H1 (cell line): ENCODE measurements around the gene COASY. TPM values are rescaled to one million over a fixed set of nuclear protein-coding genes. Genes with fewer than 3 reads are reported as not detected.

ENCODE experiments used
- CTCF ChIA-PET: fragments of 300-600 bp; sonication (Branson Sonifier 250); formaldehyde crosslinking; loops from one replicate; lab custom pipeline; 2021; ENCODE audit not compliant: partially characterized antibody; lab: Charles Lee
- POLR2A ChIA-PET: fragments of 300-600 bp; sonication (Branson Sonifier 250); formaldehyde crosslinking; loops from one replicate; lab custom pipeline; 2021; ENCODE audit warnings: inconsistent platforms; ENCODE audit not compliant: partially characterized antibody; lab: Charles Lee
- DNase-seq, 2 experiments: peaks; one replicate each; pipeline versions ENCODE4 v3.0.0 to v3.0.0-alpha.2; 2010 to 2022; ENCODE audit warnings: low spot score in 2 of 2, low read depth in 1 of 2, mixed read lengths in 1 of 2
- FAIRE-seq: peaks from 2 replicates; lab custom pipeline; 2011; peaks lifted over from hg19 to GRCh38; lab: Jason Lieb, UNC
- H2AFZ ChIP-seq: 2 replicates; pipeline ENCODE4 v1.8.1; 2012; ENCODE audit warnings: low read length, inconsistent platforms
- H2AK5ac ChIP-seq: 2 replicates; pipeline ENCODE4 v1.6.1; 2013; ENCODE audit warnings: low read depth, low read length
- H2BK120ac ChIP-seq: replicated peaks from 2 replicates; pipeline ENCODE3; 2013; ENCODE audit warnings: low read depth, low read length, inconsistent platforms
- H2BK12ac ChIP-seq: 2 replicates; pipeline ENCODE4 v1.6.1; 2013; ENCODE audit warnings: low read depth, low read length
- H2BK15ac ChIP-seq: 2 replicates; pipeline ENCODE4 v1.6.1; 2013; ENCODE audit warnings: low read length
- H2BK20ac ChIP-seq: 2 replicates; pipeline ENCODE4 v1.6.1; 2013; ENCODE audit warnings: low read length
- H2BK5ac ChIP-seq: 2 replicates; pipeline ENCODE4 v1.6.1; 2013; ENCODE audit warnings: low read depth, low read length
- H3K14ac ChIP-seq: 2 replicates; pipeline ENCODE4 v1.6.1; 2013; ENCODE audit warnings: inconsistent platforms; ENCODE audit not compliant: insufficient read length
- H3K18ac ChIP-seq: 2 replicates; pipeline ENCODE4 v1.6.1; 2013; ENCODE audit warnings: low read length; ENCODE audit errors: extremely low read depth
- H3K23ac ChIP-seq: 2 replicates; pipeline ENCODE4 v1.6.1; 2013; ENCODE audit warnings: inconsistent platforms; ENCODE audit not compliant: insufficient read length
- H3K23me2 ChIP-seq: 2 replicates; pipeline ENCODE4 v1.6.1; 2013; ENCODE audit warnings: low read depth, low read length
- H3K27ac ChIP-seq: 2 replicates; pipeline ENCODE4 v1.6.1; 2011; ENCODE audit warnings: low read depth, low read length, inconsistent platforms
- H3K27me3 ChIP-seq, 4 experiments: replicated peaks in 1 of 4; 1 replicate in 1 of 4; 2 replicates in 3 of 4; pipeline versions ENCODE4 v1.6.1 to v1.8.1; 2011 to 2013; ENCODE audit warnings: low read length in 3 of 4, mild to moderate bottlenecking in 3 of 4, inconsistent platforms in 2 of 4, mixed read lengths in 2 of 4, moderate library complexity in 1 of 4; ENCODE audit not compliant: control insufficient read depth in 3 of 4, insufficient read depth in 3 of 4; ENCODE audit errors: extremely low read depth in 1 of 4
- H3K36me3 ChIP-seq, 4 experiments: 2 replicates each; pipeline versions ENCODE4 v1.6.1 to v1.8.1; 2011 to 2013; ENCODE audit warnings: mild to moderate bottlenecking in 4 of 4, low read length in 3 of 4, moderate library complexity in 2 of 4, control low read depth in 1 of 4, inconsistent platforms in 1 of 4; ENCODE audit not compliant: insufficient read depth in 4 of 4, control insufficient read depth in 2 of 4
- H3K4ac ChIP-seq: replicated peaks from 2 replicates; pipeline ENCODE3; 2013; ENCODE audit warnings: low read length, low read depth, mixed read lengths, inconsistent platforms; ENCODE audit not compliant: insufficient read length
- H3K4me1 ChIP-seq, 4 experiments: replicated peaks in 1 of 4; 1 replicate in 1 of 4; 2 replicates in 3 of 4; pipeline versions ENCODE4 v1.6.1 to v1.8.1; 2011 to 2013; ENCODE audit warnings: low read length in 3 of 4, inconsistent platforms in 2 of 4, mixed read lengths in 1 of 4; ENCODE audit not compliant: insufficient read depth in 4 of 4, control insufficient read depth in 3 of 4
- H3K4me2 ChIP-seq, 2 experiments: 2 replicates each; pipeline versions ENCODE4 v1.6.1 to v1.8.1; 2011 to 2013; ENCODE audit warnings: low read depth in 2 of 2, low read length in 2 of 2, control low read depth in 1 of 2, inconsistent platforms in 1 of 2, mild to moderate bottlenecking in 1 of 2; ENCODE audit not compliant: insufficient read depth in 1 of 2
- H3K4me3 ChIP-seq, 4 experiments: fragments of 200-600, 300-600 bp in 1 of 4; sonication (generic), shearing (Covaris generic), sonication (Bioruptor Twin) in 1 of 4; 2 replicates each; pipeline versions ENCODE4 v1.5.1 to v1.8.1; 2011 to 2016; ENCODE audit warnings: low read length in 4 of 4, low read depth in 3 of 4, control low read depth in 2 of 4, inconsistent platforms in 2 of 4, mild to moderate bottlenecking in 2 of 4, mixed read lengths in 1 of 4, moderate library complexity in 1 of 4; ENCODE audit not compliant: insufficient read depth in 2 of 4; ENCODE audit errors: extremely low read depth in 1 of 4
- H3K56ac ChIP-seq: replicated peaks from 2 replicates; pipeline ENCODE3; 2013; ENCODE audit warnings: low read depth, mild to moderate bottlenecking, mixed read lengths, low read length, inconsistent platforms; ENCODE audit not compliant: insufficient read length
- H3K79me1 ChIP-seq: 2 replicates; pipeline ENCODE4 v1.6.1; 2013; ENCODE audit warnings: low read depth, low read length, control low read depth
- H3K79me2 ChIP-seq, 2 experiments: 2 replicates each; pipeline versions ENCODE4 v1.6.1 to v1.8.1; 2012 to 2013; ENCODE audit warnings: low read length in 2 of 2, mild to moderate bottlenecking in 2 of 2, inconsistent platforms in 1 of 2; ENCODE audit not compliant: insufficient read depth in 2 of 2, control insufficient read depth in 1 of 2
- H3K9ac ChIP-seq, 4 experiments: replicated peaks in 1 of 4; 1 replicate in 1 of 4; 2 replicates in 3 of 4; pipeline versions ENCODE4 v1.6.1 to v1.8.1; 2011 to 2013; ENCODE audit warnings: low read depth in 3 of 4, low read length in 3 of 4, control low read depth in 2 of 4, mild to moderate bottlenecking in 2 of 4, moderate library complexity in 2 of 4, inconsistent platforms in 1 of 4; ENCODE audit errors: extremely low read depth in 1 of 4
- H3K9me3 ChIP-seq, 2 experiments: 2 replicates each; pipeline versions ENCODE4 v1.6.1 to v1.8.1; 2012 to 2013; ENCODE audit warnings: mild to moderate bottlenecking in 2 of 2, moderate library complexity in 2 of 2, control low read depth in 1 of 2, inconsistent platforms in 1 of 2, low read depth in 1 of 2, low read length in 1 of 2, mixed read lengths in 1 of 2; ENCODE audit not compliant: insufficient read depth in 2 of 2
- H4K20me1 ChIP-seq, 2 experiments: replicated peaks in 1 of 2; 2 replicates each; pipeline versions ENCODE3 to v1.8.1; 2011 to 2013; ENCODE audit warnings: inconsistent platforms in 2 of 2, low read length in 2 of 2, mild to moderate bottlenecking in 1 of 2; ENCODE audit not compliant: insufficient read depth in 2 of 2, control insufficient read depth in 1 of 2
- H4K5ac ChIP-seq: 2 replicates; pipeline ENCODE4 v1.6.1; 2013; ENCODE audit warnings: low read length, low read depth, mixed read lengths, inconsistent platforms; ENCODE audit not compliant: insufficient read length
- H4K8ac ChIP-seq: 2 replicates; pipeline ENCODE4 v1.8.0; 2013; ENCODE audit warnings: mild to moderate bottlenecking, moderate library complexity, low read length, inconsistent platforms; ENCODE audit not compliant: insufficient read depth; ENCODE audit errors: extremely low read depth
- H4K91ac ChIP-seq: replicated peaks from 2 replicates; pipeline ENCODE3; 2013; ENCODE audit warnings: low read length, mixed read lengths, inconsistent platforms; ENCODE audit not compliant: insufficient read length
- BCL11A ChIP-seq, 2 experiments: IDR thresholded peaks; one replicate each; pipeline ENCODE4 v1.6.1; 2011; ENCODE audit warnings: low read depth in 2 of 2, low read length in 2 of 2, mild to moderate bottlenecking in 2 of 2
- EGR1 ChIP-seq: IDR thresholded peaks from 2 replicates; pipeline ENCODE4 v1.6.1; 2011; ENCODE audit warnings: low read depth, low read length, borderline replicate concordance
- TCF12 ChIP-seq: IDR thresholded peaks from 2 replicates; pipeline ENCODE4 v1.6.1; 2011; ENCODE audit warnings: low read depth, mild to moderate bottlenecking, low read length
- WGBS, 2 experiments: shearing (Covaris generic) in 1 of 2; methylation state at CpG; one replicate each; pipeline versions ENCODE4 v1.1.6 to v1.1.7; 2013 to 2015; ENCODE audit warnings: low lambda C conversion rate in 2 of 2, mixed read lengths in 2 of 2, inconsistent platforms in 1 of 2, low coverage in 1 of 2, missing lambda C conversion rate in 1 of 2; ENCODE audit not compliant: insufficient replicate concordance in 2 of 2, insufficient coverage in 1 of 2, insufficient read length in 1 of 2; ENCODE audit errors: extremely low coverage in 1 of 2, missing lambda C conversion rate in 1 of 2; 5-methylcytosine and 5-hydroxymethylcytosine counted together
- polyA plus RNA-seq, 7 experiments: library from polyadenylated mRNA; depleted of rRNA in 3 of 7; stranded (reverse) in 5 of 7; unstranded in 2 of 7; fragments of >200 nt in 5 of 7; fragments of 200-250 nt in 2 of 7; gene quantifications; 1 replicate in 5 of 7; 2 replicates in 1 of 7; 4 replicates in 1 of 7; pipeline versions ENCODE4 v1.2.1 to v1.2.3, GENCODE V29; 2011 to 2013; ENCODE audit warnings: missing spikeins in 2 of 7, mixed read lengths in 2 of 7
- total RNA-seq: library from RNA; stranded (reverse); fragmentation: NEBNext Ultra II Directional; extraction: Animal tissue kit (Norgen Biotek cat#: 25700); gene quantifications from 2 replicates; pipeline ENCODE4 v1.2.1, GENCODE V29; 2021

COASY gene
- total and polyA plus RNA-seq, 2 of the 8 experiments (the other 6 are each of a cell fraction or from before 2014, with no cell fraction given) = 64.5 to 100 TPM

DNA sequence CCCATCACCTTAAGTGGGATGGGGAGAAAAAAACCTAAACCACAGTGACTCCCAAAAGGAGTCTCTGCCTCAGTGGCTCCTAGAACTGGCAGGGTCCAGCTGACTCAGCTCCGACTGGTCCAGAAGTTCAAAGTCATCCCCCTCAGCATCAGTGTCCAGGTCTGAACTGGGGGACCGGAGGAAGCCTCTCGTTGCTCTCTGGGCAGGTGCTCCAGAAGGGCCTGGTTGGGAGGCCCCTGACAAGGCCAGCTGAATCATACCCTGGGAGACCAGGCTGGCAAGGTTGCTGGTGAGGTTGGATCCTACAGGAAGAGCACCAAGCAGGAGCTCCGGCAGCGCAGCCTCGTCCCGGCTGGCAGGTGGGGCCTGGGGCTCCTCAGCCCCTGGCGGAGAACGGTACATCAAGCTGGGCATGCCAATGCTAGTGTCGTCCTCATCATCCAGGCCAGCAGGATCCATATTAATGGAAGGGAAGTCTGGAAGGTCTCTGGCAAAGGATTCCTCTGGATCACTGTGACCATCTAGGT is 19.9 kb downstream of the COASY start:
- Histone ChIP-seq H3K14ac (no peak overlapping the region), H3K18ac (no peak overlapping the region), H4K20me1 (no peaks in the 10 kb centered on the region), H3K79me1 (no peaks in the 10 kb centered on the region), H3K23me2 (peaks cover 6% of the 10 kb centered on the region), H3K4ac (no peak overlapping the region), H3K36me3 (peaks cover 14 to 47% (median 33%) of the 10 kb centered on the region in 4 experiments), H2BK120ac (no peak overlapping the region), H3K27ac (no peak overlapping the region), H2AFZ (no peak overlapping the region), H2BK15ac (no peak overlapping the region), H4K8ac (no peak overlapping the region), H2BK20ac (no peak overlapping the region), H3K4me3 (no peak overlapping the region), H3K4me2 (no peak overlapping the region), H3K9me3 (no peaks in the 10 kb centered on the region), H3K23ac (no peak overlapping the region), H2BK12ac (no peak overlapping the region), H2AK5ac (no peak overlapping the region), H2BK5ac (no peak overlapping the region), H4K5ac (no peak overlapping the region), H4K91ac (no peak overlapping the region), H3K79me2 (peaks cover 0 to 6% of the 10 kb centered on the region in 2 experiments; a peak in 2 of 4 replicates), H3K9ac (no peak overlapping the region), H3K27me3 (no peaks in the 10 kb centered on the region), H3K4me1 (no peaks in the 10 kb centered on the region), H3K56ac (no peak overlapping the region)
- ChIA-PET CTCF (interaction anchor here (0.6 to 1.2 kb wide), 5 partner anchors 8 to 125 kb away, joined by 3 to 4 read pairs (median 3); no protein-coding TSS in a partner anchor), POLR2A (interaction anchor here (1.6 kb wide), 1 partner anchor 18 kb away, joined by 3 read pairs; no protein-coding TSS in a partner anchor)
- 97% methylated on average over 10 of the region's 10 CpGs; no CpG with 5 or more reads in 1 of the 2 experiments for WGBS, 2 experiments
- DNase-seq = no peak
- FAIRE-seq = no peak
- no peak for TF ChIP-seq BCL11A (IDR thresholded peaks at IDR 0.05; ENCODE audit: low read depth in 2 of 2, low read length in 2 of 2)
- no peak for TF ChIP-seq TCF12
- TF ChIP-seq EGR1 = no peak
